Activated naive CD4-positive, alpha-beta T cell (primary cell): Measurements from ENCODE around the gene PLRG1.
"Not testable (repeated sequence)": the region's sequence is repeated elsewhere in the genome, so short reads cannot be mapped to it uniquely, and the experiment has no call there.

Experiments used
- DNase-seq, 4 experiments: peaks; one replicate each; lab custom pipeline; 2025; lab: John Stamatoyannopoulos, UW

Gene PLRG1

DNA sequence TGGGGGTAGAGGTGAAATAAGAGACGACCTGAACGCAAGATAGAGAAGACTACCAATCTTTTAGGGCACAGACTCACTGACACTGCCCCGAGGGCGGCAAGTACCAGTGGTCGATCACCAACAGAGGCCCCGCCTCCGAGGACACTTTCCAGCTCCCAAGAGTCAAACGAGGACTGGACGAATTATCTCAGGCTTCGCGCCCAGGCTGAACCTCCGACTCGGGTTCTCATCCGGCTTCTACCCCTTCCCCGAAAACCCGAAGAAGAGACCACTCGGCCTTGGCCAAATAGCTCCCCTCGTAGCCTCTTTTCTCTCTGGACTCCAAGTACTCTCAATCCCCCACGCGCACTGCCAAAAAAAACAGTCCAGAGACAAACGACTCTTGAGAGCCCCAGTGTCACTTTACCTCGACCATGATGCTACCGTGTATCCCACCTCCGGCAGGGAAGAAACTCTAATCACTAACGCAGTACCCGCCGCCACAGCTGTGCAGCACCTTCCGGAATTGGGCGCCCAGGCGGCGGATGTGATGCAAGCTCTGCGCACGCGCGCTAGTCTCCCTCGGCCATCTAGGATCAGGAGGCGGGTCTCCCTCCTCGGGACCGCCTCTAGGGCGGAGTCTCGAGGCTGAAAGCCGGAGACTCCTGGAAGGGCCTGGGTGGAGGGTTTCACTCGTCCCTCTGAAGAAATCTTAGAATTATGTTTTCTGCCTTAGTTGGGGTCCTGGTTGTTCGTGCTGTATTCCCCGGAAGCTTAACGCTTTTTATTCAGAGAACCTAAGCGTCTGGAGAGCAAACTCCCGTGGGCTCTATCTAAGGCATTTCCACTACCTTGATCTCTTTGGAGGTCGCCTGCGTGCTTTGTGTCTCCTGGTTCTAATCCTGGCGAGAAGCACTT is at the start of gene PLRG1:
PLRG1 (minus strand) TSS at position 507 of the 897 bp plus-strand sequence; CDS start at position 415, 92 bp downstream.
- DNase-seq, result peak; percentile 86 to 95 (median 92)

DNA sequence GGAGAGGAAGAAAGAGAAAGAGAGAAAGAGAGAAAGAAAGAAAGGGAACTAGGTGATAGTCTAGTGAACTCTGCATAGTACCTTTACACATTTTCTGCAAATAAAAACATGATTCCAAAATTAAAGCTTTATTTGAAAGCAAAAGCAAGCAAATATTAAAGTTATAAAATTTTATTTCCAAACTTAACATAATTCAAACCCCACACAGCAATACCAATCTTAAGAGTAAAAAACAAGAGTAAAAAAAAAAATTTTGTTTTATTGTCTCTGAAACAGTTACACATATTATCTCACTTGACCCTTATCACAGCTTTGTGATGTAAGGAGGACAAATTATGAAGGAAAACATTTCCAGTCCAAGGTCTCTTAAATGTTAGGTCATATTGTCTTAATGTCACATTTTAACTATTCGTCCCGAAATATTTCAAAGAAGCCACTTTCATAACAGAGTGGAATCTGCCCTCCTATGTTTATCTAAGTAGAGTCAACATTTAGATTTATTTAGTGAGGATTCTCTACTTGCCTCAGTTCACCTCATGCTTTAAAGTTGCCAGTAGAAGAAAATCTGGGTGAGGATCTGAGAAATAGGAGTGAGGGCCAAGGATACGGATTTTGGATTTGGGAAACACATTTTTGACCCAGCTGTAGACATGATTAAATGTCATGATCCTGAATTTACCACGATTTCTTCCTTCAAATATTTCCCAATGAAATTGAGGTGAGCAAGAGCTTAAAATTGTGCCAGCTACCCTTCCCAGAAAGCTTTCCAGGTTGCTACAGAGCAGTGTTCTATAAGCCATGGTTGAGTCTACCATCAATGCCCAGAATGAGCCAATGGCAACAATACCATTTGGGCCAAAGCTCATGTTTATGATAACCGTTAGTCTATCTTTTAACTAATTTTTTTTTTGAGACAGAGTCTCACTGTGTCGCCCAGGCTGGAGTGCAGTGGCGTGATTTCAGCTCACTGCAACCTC is 47.9 kb upstream of the PLRG1 start:
- no peak for DNase-seq

DNA sequence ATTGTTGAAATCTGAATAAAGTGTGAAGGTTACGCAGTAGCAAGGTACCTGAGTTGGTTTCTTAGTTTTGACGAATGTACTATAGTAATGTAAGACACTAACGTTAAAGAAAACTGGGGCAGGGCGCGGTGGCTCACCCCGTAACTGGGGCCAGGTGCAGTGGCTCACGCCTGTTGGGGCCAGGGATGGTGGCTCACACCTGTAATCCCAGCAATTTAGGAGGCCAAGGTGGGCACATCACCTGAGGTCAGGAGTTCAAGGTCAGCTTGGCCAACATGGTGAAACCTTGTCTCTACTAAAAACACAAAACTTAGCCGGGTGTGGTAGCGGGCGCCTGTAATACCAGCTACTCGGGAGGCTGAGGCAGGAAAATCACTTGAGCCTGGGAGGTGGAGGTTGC is 47.1 kb upstream of the PLRG1 start:
- DNase-seq, result not testable (repeated sequence)

DNA sequence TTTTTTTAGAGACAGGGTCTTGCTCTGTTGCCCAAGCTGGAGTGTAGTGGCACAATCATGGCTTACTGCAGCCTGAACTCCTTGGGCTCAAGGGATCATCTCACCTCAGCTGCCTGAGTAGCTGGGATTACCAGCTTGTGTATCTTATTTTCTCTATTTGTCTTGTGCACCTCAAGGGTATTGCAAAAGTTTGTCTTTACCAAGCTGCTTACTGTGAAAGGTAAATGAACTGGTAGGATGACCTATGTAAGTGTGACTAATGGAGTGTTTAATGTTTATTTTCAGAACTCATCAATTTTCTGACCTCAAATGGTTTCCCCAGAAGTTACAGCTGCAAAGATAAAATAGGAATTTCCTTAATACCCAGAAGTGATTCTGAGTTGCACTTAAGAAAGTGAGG is 45.6 kb upstream of the PLRG1 start:
- DNase-seq, result no peak

DNA sequence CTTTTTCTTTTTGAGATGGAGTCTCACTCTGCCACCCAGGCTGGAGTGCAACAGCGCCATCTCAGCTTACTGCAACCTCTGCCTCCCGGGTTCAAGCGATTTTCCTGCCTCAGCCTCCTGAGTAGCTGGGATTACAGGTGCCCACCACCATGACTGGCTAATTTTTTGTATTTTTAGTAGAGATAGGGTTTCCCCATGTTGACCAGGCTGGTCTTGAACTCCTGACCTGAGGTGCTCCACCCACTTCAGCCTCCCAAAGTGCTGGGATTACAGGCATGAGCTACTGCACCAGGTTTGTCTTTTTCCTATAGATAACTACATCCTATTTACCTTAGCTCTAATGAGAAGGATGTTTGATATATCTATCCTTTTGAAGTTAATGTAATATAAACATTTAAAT is 44.1 kb upstream of the PLRG1 start:
- not testable (repeated sequence) for DNase-seq

DNA sequence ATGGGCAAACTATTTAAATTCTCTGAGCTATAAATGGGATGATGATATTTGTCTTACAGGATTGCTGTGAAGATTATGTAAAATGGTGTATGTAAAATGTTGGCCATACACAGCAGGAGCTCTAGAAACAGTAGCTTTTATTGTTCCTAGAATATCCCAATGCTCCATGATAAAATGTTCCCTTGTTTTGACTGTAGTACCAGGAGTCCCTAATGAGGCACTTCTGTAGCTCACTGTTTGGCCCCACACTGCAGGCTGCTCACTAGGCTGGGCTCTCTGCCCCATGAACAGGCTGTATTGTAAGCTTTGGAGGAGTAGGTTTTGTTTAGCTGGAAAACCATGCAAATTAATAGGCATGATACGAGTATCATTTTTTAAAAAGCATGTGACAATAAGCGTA is 43.7 kb upstream of the PLRG1 start:
- no peak for DNase-seq

DNA sequence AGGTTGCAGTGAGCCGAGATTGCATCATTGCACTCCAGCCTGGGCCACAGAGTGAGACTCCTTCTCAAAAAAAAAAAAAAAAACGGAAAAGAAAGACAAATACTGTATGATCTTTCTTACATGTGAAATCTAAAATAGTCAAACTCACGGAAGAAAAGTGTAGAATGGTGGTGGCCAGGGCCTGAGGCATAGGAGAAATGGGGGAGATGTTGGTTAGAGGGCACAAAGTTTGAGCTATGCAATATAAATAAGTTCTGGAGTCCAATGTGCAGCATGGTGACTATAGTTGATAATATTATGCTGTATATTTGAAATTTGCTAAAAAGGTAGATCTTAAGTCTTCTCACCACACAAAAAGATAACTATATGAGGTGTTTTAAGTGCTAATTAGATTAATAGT is 41.7 kb upstream of the PLRG1 start:
- DNase-seq, result no peak

DNA sequence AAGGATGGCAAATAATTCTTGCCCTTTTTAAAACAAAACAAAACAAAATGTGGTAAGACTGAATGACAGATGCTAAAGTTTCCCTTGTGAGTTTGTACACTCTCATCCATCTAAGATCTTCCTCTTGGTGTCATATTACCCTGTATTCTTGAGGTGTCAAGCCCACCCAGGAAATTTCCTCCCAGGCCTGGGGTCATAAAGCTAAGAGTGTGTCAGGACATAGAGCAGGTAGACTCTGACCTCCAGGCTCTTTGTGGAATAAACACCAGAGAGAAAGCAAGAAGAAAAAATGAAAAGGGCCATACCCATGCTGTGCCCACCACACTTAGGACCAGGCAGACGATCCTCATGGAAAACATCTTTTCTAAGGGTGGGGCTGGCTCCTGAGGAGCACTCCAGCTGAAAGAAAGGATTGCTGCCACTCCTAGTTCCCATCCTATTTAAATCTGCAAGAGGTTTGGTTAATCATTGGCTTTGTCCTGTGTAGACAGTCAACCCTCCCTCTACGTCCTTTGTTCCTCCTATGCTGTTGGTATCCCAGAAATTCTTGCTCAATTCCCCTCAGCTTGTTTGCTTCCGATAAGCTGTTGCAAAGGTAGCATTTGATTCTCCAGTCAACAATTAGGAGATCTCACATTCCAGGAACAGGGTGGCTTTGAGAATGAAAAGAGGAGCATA is 40.3 kb upstream of the PLRG1 start, which contains the start of gene FGA:
FGA (minus strand) TSS at position 414 of the 678 bp plus-strand sequence; CDS start at position 359, 55 bp downstream.
- no peak for DNase-seq

DNA sequence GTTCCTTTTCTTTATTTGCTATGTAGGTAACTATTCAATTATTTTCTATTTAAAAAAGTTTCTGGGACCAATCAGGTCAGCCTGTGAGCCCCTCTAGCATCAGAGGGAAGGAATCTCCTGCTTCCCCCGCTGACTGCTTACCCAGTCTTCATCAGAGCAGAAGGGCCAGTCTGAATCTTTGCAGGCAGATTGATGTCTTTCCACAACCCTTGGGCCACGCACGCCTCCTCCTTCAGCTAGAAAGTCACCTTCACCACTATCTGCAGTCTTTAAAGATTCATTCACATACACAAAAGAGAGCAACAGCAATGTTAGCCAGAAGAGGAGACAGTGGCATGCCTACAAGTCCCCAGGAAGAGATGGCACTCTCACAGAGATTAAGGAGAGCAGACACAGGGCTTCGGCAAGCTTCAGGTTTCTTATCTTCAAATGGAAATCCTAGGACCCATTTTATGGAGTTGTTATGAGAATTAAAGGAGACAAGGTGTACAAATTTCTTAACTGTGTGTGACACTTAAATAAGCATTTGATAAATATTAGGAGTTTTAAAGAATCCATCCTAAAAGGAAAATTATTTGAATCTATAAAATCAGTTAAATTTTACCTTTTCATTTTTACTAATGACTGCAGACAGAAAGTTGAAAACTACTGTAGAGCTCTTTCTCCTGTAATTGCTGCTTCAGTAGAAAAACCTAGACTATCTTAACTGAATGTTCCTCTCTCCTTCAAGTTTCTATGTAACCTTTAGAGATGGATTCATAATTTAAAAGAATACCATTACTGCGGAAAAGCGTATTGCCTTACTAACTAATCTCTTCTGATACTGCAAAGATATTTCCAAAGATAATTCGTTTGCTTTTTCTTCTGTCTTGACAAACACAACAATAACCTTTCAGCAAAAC is 39.3 kb upstream of the PLRG1 start:
- DNase-seq, result no peak

DNA sequence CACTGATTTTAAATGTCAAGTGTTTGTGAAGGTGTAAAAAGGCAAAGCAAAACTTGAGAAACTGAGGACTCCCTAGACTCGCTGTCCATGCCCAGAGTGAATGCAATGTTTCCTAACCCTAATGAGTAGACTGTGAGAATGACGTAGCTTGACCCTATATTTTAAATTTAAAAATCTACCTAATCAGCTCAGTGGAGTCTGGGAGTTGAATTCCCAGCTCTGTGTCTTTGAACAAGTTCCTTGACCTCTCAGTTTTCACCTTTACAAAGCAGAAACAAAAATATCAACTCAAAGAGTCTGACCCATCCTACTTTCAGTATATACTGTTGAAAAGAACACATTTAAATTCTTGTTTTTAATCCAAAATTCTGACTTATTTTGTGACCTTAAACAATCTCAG is 38.0 kb upstream of the PLRG1 start:
- no peak for DNase-seq

DNA sequence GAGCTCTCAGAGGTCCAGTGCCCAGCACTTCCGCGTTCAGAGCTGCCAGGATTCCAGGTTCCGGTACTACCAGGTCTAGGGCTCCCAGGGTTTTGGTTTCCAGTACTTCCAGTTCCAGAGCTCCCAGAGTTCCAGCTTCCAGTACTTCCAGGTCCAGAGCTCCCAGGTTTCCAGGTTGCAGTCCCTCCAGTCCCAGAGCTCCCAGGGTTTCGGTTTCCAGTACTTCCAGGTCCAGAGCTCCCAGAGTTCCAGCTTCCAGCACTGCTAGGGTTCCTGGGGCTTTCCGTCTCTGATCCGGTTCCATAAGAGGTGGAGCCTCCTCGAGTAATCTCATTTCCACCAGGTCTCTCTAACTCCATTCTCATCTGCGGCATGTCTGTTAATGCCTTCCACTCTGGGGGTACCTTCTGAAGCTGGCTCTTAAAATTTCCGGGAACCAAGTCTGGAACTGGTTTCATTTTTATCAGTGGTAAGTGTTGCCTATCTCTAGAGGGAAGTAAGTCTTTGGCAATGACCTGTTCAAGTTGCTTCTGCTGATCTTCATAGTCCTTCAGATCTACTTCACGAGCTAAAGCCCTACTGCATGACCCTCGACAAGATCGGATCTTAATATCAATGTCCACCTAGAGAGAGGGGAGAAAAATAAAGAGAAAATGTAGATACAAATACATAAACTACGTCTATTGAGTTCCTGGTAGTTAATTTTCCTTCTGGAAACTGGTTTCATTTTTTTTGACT is 36.3 kb upstream of the PLRG1 start:
- DNase-seq, result no peak

DNA sequence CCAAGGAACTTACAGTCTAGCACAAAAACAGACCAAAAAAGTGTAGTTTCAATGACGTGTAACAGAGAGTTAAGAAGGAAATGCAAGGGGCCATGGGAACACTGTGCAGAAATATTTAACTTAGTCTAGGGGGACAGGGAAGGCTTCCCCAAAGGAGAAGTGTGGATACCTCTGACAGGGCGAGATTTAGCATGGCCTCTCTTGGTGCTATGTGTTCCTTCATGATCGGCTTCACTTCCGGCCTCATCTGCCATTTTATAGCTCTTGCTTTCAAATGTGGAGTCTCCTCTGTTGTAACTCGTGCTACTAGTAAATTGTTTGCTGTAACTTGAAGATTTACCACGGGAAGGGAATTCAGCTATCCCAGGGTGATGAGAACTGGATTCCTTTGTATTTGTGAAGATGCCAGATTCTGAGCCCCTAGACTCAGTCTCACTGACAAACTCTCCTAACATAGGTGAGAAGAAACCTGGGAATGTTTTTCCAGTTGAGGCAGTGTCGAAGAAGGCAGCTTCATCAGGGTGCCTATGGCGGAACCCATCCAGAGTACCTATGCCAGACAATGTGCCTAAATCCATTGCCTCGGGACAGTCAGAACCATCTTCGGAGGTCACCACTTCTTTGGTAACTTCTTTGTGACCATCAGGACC is 35.3 kb upstream of the PLRG1 start:
- no peak for DNase-seq

DNA sequence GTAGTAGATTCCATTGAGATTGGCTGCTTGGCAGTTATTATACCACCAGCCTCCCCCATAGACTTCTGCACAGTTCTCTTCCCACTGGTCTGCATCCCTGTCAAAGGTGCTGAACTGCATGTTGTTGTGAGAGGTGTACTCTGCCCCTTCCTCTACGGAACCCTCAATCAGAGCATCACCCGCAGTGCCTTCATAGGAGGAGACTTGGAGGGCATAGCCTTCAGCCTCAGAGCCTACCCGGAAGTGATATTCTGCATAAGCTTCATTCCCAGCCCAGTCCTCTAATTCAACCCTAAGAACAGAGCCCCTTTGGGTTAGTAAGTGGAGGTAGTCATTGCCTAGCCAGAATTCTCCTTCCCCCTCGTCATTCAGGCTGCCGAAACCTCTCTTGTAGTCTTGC is 34.1 kb upstream of the PLRG1 start:
- no peak for DNase-seq

DNA sequence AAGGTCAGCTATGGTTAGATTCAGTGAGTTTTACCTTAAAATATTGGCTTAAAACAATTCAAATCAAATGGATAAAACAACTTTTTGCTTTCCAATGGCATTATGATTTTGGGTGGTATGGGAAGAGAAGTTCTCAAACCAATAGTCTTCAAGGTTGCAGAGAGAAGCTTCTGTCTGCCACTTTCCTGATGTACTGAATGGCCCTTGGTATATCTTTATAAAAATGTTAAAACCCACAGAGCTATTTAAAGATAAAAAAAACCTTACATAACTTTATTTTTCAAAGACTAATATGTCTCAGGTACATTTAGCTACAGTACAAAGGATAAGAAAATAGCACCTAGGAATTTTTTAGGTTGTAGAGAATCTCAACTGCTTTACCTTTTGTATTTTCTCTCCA is 33.5 kb upstream of the PLRG1 start:
- DNase-seq, result no peak

DNA sequence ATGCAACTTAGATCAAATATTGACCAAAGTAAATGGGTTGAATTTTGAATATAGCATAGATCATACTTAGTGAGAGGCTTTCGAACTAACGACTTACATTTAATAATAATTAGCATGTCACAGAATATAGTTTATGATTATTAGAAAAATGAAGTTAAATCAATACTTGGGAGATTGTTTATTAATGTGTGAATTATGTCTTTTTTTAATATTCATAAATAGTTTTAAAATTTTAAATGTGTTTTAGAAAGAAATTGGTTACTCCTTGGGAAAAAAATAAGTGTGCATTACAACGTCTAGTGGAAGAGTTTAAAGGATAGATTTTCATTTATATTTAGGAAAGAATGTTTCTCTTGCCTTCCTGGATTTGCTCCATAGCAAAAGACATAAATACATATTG is 33.0 kb upstream of the PLRG1 start:
- DNase-seq, result no peak

DNA sequence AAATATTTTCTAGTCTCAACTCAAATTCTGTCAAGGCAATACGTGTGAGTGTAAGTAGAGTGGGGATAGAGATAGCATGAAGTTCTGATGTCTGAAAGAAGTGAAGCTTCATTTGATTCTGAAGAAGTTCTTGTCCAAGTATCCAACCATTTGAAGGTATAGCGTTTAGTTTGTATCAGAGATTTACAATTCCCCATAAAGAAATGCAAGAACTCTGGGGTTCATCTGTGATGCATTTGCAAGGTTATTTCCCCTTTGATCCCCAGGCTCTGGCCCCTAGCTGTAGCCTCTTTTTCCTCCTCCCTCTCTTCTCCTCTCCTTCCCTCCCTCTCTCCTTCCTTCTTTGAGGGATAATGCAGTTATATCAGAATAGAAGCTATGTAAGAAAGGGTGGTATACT is 32.5 kb upstream of the PLRG1 start:
- DNase-seq, result no peak

DNA sequence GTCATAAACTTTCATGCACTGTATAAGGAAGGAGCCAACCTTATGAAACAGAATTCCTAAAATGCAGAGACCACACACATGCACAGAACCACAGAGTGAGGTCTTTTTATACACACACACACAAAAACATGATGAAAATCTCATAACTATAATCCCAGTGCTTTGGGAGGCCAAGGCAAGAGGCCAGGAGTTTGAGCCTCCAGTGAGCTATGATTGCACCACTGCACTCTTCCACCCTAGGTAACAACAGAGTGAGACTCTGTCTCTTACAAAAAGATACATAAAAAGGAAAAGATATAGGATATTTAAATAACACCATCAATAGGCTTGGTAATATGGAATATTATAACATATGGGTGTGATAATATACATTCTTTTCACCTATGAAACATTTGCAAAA is 29.7 kb upstream of the PLRG1 start:
- DNase-seq, result no peak

DNA sequence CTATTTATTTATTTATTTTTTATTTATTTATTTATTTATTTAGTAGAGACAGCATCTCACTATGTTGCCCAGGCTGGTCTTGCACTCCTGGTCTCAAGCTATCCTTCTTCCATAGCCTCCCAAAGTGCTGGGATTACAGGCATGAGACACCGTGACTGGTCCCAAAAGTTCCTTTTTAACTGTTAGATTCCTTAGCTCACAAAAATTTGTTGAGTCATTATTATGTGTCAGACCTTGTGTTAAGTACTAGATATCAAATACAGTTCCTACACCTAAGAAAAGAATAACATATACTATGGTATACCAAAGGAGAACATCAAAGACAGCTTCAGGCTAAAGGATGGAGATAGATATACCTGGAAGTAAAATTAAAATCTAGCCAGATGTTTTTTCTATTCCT is 28.7 kb upstream of the PLRG1 start:
- DNase-seq, result no peak

DNA sequence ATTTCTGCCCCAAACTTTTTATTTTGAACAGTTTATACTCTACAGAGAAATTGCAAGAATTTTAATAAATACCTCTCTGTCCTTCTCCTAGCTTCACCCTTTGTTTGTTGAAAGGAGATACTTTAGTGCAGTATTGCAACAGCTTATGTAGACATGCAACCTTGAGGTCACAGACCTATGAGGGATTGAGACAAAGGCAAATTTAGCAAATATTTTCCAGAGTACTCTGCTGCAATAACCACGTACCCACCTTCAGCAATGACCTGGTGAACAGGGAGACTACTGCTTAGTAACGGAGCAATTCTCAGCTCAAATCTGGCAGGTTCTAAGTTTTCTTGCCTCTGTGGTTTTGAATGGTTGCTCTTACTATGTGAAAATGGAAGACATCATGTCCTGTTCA is 27.1 kb upstream of the PLRG1 start:
- DNase-seq, result no peak

DNA sequence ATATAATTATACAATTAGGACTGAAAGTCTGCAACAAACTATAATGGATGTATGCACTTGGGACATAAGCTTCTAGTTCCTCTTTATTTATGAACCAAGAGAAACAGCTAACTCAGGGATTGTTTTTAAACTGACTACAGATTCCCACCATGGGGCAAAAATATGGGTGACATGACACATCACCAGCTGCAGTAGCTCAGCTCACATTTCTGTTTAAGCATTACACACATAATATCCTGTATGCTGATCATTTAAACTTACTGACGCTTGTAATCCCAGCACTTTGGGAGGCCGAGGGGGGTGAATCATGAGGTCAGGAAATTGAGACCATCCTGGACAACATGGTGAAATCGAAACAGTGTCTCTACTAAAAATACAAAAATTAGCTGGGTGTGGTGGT is 24.1 kb upstream of the PLRG1 start:
- no peak for DNase-seq
